ENCODE measurements around the gene TBCK.
"Not testable (repeated sequence)": the region's sequence is repeated elsewhere in the genome, so short reads cannot be mapped to it uniquely, and the experiment has no call there.

TBCK gene

DNA sequence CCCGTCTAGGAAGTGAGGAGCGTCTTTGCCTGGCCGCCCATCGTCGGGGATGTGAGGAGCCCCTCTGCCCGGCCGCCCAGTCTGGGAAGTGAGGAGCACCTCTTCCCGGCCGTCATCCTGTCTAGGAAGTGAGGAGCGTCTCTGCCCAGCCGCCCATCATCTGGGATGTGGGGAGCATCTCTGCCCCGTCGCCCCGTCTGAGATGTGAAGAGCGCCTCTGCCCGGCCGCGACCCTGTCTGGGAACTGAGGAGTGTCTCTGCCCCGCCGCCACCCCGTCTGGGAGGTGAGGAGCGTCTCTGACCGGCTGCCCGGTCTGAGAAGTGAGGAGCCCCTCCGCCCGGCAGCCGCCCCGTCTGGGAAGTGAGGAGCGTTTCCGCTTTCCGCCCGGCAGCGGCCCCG is 5.2 kb upstream of the TBCK start:
- not testable (repeated sequence) for DNase-seq (ENCODE audit: low spot score)

DNA sequence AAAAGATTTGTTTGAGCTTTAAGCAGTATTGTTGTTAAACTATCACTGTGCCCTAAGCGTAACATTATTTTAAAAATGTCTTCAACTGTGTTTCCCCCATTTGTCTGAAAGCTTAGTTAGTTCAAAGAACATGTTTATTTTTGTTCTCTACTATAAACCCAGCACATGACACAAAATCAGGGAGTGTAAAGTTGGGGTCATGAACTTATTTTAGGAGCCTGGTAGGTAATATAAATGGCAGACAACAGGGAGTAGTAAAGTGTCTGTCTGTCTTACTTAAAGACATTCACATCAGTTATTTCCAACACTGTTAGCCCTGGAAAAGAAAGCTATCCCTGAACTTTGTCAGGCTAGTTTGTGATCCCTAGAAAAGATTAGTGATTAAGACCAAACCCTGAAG is 4.2 kb upstream of the TBCK start:
- DNase-seq (ENCODE audit: low spot score): no peak

DNA sequence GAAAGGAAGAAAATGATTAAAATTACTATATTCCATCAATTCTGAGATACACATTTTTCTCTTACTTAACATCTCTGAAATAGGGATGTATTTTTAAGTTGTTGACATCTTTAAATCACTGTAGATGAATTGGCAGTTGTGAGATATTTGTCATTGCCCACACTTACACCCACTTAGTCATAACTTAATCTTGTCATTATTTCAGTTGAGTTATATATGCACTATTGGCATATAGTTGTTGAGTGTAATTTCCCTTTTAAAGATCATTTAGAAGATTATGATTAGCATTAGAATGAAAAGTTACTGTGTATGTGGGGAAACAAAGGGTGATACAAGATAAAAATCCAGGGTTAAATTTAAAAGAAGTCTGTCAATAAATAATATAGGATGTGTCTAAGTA is 2.5 kb upstream of the TBCK start:
- no peak for DNase-seq (ENCODE audit: low spot score)

DNA sequence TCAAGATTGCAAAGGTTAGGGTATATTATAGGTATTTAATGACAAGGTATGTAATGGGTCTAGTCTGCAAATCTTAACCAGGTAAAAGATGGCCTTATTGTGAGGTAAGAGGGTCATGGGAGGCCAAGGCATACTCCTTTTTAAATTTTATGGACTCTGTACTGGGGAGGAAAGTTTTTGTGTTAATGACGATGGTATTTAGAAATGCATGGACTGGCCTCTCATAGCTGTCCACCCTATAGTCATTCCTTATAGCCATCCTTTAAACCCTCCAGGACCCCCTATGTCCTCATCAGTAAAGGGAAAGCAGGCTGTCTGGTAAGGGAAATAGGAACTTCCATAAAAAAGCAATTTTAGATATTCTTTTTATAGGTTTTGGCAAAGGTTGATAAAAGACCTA is 1.8 kb upstream of the TBCK start:
- DNase-seq (ENCODE audit: low spot score): no peak

DNA sequence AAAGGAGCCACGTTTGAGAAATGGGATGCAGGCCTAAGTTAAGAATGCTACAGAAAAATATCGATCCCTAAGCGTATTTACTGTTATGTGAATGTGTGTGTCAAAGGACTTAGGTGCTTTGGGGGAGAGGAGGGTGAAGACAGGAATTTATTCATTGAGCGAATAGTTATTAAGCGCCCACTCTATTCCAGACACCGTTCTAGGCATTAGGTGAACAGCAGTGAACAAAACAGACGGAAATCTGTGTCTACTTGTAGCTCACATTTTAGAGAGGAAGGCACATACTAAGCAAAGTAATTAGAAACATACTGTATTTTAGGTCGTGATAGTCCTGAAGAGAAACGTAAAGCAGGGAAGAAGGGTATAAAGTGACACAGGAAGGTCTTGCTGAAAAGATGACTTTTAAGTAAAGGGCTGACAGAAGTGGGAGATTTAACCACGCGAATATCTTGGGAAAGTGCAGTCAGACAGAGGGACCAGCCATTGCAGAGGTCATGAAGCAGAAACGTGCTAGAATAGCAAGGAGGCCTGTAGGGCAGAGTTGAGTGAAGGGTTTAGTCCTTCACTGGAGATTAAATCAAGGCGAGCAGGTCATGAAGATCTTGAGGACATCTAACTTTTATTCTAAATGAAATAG is 882 bp upstream of the TBCK start:
- DNase-seq (ENCODE audit: low spot score): no peak

DNA sequence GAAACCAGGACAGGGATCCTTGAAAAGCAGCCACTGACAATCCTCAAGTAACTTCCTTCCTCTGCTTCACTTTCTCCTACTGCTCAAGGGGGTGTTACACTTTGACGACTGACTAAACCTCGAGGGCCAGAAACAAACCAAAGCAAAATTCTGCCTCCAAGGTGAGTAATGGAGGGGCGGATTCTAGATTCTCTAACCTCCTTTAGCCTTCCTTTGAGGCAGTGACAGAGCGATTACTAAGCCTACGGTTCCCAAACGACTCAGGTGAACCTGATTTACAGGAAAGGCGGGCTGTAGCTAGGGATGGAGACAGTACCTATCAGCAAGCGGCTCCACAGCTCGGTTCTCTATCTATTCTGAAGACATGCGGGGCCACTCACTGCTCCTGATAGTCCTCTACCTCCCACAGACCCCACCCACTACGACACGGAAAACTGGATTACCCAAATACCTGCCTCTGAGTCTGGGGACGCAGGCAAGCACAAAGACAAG is 487 bp downstream of the TBCK start:
- no peak for DNase-seq (ENCODE audit: low spot score)

DNA sequence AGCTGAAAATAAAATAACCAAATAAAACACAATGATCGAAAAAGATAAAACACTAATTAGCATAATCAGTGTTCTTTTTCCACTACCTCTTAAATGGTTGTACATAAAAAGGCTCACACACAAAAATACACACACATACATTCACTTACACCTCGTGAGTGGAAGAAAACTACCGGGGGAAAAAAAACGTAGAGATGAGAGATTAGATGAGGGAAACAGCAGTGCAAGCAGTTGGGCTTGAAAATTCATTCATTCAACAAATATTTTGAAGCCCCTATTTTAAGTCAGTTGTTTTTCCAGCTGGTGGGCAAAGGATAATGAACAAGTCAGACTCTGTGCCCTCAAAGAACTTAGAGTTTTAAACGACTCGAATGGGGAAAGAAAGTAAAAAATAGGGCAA is 1.0 kb downstream of the TBCK start:
- no peak for DNase-seq (ENCODE audit: low spot score)

DNA sequence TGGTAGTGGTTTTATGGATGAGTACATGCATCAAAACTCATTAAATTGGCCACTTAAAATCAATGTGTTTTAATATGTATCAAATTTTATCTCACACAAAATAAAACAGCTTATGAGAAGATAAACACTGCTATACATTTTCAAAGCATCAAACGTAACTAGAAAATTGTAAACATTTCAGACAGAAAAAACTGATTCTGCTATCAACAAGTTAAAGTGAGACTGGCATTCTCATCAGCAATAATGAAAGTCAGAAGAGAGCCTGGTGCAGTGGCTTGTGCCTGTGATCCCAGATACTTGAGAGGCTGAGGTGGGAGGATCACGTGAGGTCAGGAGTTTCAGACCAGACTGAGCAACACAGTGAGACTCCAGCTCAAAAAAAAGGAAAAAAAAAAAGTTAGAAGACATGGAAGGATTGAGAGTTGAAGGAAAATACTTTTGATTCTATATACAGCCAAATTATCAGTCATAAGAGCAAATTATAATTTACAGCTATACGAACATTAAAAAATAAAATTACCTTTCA is 2.9 kb downstream of the TBCK start:
- DNase-seq (ENCODE audit: low spot score): no peak

DNA sequence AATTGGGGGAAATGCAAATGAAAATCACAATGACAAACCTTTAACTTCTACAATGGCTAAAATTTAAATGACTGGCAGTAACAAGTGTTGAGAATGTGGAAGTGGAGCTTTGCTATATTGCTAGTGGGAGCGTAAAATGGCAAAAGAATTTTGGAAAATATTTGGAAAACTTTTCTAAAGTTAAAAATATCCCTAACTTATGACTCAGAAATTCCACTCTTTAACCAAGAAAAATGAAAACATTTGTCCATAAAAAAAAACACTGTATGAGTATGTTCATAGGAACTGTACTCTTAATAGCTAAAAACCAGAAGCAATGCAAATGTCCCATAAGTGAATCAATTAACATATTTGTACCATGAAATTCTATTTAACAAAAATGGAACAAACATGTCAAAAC is 3.6 kb downstream of the TBCK start:
- DNase-seq (ENCODE audit: low spot score): no peak

DNA sequence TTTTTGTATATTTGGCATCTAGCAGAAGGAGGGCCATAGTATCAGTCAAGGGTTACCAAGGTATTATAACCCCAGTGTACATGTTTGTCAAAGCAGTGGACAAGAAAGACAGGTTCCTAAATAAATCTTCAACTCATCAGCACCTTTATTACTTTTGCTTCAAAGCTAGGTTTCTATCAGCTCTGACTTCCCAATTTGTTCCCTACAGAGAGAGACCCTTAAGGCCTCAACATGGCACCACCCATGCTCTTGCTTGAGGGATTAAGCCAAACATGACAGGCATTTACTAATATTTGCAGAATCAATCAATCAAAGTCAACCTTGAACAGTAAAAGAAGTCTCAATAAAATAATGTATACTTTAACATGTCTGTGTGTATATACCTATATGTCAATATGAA is 9.4 kb downstream of the TBCK start:
- DNase-seq (ENCODE audit: low spot score): no peak

DNA sequence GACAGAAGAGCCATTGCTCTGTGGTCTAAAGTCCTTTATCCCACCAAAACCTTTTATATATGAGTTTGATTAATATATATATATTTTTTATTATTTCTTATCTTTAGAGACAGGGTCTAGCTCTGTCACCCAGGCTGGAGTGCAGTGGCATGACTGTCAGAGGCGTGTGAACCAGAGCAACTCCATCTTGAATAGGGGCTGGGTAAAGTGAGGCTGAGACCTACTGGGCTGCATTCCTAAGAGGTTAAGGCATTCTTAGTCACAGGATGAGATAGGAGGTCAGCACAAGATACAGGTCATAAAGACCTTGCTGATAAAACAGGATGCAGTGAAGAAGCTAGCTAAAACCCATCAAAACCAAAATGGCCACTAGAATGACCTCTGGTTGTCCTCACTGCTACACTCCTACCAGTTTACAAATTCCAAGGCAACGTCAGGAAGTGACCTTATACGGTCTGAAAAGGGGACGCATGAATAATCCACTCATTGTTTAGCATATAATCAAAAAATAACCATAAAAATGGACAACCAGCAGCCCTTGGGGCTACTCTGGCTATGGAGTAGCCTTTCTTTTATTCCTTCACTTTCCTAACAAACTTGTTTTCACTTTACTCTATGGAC is 10.5 kb downstream of the TBCK start:
- no peak for DNase-seq (ENCODE audit: low spot score)

DNA sequence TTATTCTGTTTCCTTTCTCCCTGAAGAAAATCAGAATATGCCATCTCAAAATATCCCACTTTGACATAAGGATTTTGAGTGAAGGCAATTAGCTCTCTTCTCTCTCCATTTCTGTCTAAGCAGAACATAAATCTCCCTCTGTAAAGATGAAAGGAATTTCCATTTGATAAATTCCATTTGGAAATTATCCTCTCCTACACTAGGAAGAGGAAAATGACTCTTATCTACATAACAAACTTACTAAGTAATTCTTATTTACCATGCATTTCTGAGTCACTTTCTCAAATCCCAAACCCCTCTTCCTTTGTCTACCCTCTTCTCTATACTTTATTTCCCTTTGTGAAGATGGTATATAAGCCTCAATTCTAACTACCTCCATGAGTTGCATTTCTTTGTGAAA is 11.4 kb downstream of the TBCK start:
- DNase-seq (ENCODE audit: low spot score): no peak

DNA sequence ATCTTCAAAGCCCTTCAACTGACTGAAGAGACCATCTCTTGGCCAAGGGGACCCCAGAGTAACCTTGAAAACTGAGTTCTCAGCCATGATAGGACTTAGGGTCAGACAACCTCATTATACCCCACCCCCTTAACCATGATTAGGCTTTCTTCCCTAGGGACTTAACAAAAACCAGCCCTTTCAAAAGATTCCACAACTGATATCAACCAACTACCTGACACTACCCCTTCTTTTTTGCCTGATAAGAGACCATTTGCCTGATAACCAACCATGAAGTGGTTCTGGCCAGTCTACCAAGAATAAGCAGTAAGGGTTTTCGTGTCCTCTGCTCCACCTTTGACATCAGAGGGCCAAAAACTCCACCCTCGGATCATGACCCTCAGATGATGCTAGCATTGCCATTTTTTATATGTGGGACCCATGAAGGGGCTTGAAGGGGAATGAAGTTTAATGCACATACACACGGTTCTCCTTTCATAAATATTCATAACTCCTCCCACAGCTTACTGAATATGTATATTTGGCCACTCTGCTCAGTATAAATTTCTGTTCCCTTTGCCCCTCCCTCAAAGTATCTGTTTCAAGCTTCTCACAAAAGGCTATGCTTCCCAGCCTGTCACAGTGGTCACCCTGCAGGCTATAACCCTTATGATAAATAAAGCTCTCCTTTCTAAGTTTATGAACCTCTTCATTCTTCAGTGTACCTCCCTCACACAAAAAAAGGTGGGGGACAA is 12.3 kb downstream of the TBCK start:
- no peak for DNase-seq (ENCODE audit: low spot score)

DNA sequence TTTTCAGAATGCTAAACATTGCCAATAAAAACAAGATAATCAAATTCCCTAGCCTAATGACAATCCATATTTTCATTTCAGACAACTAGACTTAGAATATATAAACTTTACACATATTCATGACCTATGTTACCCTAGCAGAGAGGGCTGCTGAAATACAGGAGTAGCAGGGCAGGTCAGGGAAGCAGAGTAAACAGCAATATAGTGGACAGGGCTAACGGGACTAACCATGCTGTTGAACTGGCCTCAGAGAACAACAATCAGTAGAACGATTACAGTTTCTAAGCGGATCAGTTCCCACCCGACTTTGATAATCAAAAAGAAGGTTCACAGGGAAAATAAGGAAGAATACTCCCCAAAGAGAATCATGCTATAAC is 14.0 kb downstream of the TBCK start:
- no peak for DNase-seq (ENCODE audit: low spot score)

DNA sequence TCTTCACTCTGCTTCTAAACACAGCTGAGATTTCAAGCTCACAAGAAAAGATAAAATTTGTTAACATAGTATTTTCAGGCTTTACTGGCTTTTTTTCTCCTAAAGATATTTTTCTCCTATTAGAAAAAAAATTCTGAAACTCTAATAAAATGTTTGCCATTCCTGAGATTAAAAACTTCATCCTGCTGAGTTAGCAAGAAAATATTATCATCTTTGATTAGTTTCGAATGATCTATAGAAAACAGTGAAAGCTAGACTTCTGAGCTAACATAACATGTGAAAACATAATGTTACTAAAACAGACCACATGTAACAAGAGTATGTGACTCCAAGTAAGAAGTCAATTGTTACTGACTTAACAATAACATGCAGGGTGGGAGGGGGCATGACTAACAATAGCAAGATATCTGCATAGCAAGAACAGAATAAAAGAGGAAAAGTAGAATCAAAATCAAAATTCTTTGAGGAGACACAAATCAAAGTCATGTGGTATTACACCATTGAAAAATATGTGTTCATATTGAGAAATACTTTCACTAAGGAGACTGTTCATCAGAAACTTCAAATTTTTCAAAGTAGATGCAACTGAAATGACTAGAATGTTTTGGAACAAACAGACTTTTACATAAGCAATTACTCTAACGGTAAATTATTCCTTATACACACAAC is 14.5 kb downstream of the TBCK start:
- DNase-seq (ENCODE audit: low spot score): no peak

DNA sequence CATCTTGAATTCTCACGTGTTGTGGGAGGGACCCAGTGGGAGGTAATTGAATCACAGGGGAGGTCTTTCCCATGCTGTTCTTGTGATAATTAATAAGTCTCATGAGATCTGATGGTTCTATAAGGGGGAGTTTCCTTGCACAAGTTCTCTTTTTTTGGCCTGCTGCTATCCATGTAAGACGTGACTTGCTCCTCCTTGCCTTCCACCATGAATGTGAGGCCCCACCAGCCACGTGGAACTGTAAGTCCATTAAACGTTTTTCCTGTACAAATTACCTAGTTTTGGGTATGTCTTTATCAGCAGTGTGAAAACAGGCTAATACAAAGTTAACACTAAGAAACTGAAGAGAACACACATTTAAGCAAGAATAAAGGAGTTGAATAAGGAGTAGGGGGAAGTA is 16.0 kb downstream of the TBCK start:
- no peak for DNase-seq (ENCODE audit: low spot score)

DNA sequence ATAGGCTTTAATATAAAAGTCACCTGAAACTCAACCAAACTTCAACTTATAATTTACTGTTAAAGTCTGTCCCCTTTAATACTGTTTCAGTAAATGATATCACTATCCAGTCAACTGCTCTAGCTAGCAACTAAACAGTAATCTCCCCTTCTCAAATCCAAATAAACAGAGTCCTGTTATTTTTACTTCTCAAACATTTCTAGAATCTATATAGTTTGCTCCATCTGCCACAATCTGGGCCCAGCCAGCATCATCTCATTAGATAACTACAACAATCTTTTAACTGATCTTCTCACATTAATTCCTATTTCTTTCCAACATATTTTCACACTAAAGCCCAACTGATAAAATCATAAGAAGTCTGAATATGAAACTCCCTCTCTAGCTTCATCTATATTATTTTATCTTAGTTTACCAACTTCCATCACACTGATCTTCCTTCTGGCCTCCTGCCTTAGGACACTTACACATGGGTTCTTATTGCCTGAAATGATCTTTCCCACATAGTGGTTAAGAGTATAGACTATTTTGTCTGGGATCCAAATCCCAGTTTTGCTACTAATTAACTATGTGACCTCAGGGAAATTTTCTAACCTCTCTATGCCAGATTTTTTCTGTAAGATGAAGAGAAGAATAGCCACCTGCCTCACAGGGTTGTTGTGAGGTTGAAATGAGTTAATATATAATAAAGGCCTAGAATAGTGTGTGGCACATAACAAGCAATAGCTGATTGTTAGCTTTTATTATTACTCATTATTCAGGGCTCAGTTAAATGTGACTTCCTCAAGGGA is 18.6 kb downstream of the TBCK start:
- no peak for DNase-seq (ENCODE audit: low spot score)

DNA sequence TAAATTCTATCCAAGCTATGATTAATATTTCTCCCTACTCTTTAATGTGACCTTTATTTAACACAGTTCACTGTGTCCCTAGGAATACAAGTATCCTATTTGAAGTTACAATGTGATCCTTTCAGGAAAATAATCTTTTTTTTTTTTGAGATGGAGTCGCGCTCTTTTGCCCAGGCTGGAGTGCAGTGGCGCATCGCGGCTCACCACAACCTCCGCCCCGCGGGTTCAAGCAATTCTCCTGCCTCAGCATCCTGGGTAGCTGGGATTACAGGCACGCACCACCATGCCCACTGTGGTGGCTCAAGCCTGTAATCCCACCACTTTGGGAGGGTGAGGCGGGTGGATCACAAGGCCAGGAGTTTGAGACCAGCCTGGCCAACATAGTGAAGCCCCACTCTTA is 21.9 kb downstream of the TBCK start:
- DNase-seq (ENCODE audit: low spot score): no peak

DNA sequence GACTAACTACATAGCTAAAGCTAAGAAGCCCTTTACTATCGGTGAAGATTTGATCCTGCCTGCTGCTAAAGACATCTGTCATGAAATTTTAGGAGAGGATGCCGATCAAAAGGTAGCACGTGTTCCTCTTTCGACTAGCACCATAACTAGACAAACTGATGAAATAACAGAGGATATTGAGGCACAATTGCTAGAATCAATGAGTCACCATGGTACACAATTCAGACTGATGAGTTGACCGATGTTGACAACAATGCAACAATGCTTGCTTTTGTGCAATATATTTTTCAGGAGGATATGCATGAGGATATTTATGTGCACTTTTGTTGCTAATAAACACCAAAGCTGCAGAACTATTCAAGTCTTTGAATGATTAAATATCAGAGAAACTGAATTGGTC is 24.3 kb downstream of the TBCK start:
- DNase-seq (ENCODE audit: low spot score): no peak

DNA sequence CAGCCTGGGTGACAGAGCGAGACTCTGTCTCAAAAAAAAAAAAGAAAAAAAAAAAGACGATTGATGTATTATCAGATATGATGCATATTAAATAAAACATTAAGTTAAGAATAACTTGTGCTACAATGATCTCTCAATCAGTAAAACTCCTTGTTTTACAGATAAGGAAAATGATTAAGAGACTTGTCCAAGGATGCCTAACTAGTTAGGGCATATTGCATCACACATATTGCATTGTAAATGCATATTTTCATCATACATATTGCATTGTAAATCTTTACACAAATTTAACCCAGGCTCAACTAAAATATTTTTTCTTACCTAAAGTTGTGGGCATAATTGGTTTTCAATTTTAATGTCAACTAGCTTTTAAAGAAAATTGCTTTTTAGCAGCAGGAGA is 26.3 kb downstream of the TBCK start:
- DNase-seq (ENCODE audit: low spot score): no peak

DNA sequence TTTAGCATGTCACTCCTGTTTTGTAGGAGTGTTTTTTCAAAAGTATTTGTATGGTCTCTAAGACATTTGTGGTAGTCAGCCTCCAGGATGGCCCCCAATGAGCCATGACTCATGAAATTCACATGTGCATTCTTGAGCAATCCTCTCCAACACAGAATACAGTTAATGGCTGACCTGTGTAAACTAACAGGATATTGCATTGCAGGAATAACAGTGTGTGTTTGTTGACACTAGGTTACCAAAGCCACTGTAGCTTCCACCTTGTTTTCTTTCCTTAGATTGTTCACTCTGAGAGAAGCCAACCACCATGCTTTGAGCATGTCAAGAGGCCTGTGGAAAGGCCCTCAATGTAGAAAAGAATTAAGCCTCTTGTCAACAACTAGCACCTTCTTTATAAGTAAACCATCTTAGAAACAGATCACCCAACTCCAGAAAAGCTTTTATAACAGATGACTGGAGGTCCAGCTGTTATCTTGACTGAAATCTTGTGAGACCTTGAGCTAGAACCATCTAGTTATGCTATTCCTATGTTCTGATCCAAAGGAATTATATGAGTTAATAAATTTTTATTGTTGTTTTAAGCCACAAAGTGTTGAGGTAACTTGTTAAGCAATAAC is 28.5 kb downstream of the TBCK start:
- no peak for DNase-seq (ENCODE audit: low spot score)

DNA sequence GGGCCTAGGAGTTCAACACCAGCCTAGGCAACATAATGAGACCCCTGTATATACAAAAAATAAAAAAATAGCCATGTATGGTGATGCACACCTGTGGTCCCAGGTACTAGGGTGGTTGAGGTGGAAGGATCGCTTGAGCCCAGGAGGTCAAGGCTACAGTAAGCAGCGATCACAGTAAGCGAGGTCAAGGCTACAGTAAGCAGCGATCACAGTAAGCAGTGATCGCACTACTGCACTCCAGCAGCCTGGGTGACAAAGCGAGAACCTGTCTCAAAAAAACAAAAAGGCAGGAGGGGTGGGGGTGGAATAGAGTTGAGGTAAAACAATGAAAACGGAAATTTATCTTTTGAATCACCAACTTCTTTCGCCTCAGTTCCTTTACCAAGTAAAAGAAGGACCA is 29.4 kb downstream of the TBCK start:
- DNase-seq (ENCODE audit: low spot score): no peak

Measured in putamen (tissue), 1 donor.